NCI-H345 treated with DMSO at 0.1 percent for 48 hours (cell line): ENCODE results near the gene CTPS2.
"Not testable (repeated sequence)": the region's sequence is repeated elsewhere in the genome, so short reads cannot be mapped to it uniquely, and the experiment has no call there.

ENCODE experiments used
- DNase-seq: peaks from one replicate; lab custom pipeline; 2025; ENCODE audit not compliant: unreplicated experiment; lab: John Stamatoyannopoulos, UW

CTPS2 gene

GRCh38 chrX:16715638-16716037 is 3.2 kb upstream of the CTPS2 start:
- not testable (repeated sequence) for DNase-seq

GRCh38 chrX:16714504-16714903 is 2.0 kb upstream of the CTPS2 start:
- DNase-seq: no peak

GRCh38 chrX:16711893-16712547 is 449 bp downstream of the CTPS2 start:
- DNase-seq: no peak

GRCh38 chrX:16711219-16711811 is 1.2 kb downstream of the CTPS2 start:
- no peak for DNase-seq

GRCh38 chrX:16708016-16708415 is 4.5 kb downstream of the CTPS2 start:
- no peak for DNase-seq

- DNase-seq: no peak
These were observed 7.1 kb downstream of the CTPS2 start for GRCh38 chrX:16705370-16705769.

GRCh38 chrX:16702700-16703599 is 9.5 kb downstream of the CTPS2 start:
- no peak for DNase-seq

GRCh38 chrX:16700734-16701133 is 11.7 kb downstream of the CTPS2 start:
- DNase-seq: no peak

GRCh38 chrX:16699389-16699788 is 13.1 kb downstream of the CTPS2 start:
- DNase-seq: no peak

- no peak for DNase-seq
These were observed 15.5 kb downstream of the CTPS2 start for GRCh38 chrX:16696956-16697355.

GRCh38 chrX:16695079-16695676 is 17.3 kb downstream of the CTPS2 start:
- DNase-seq: no peak

- no peak for DNase-seq
These were observed 25.0 kb downstream of the CTPS2 start for GRCh38 chrX:16687514-16687913.

- DNase-seq: no peak
These were observed 29.3 kb downstream of the CTPS2 start for GRCh38 chrX:16683007-16683664.

- no peak for DNase-seq
These were observed 33.8 kb downstream of the CTPS2 start for GRCh38 chrX:16678689-16679088.

- DNase-seq: no peak
These were observed 41.5 kb downstream of the CTPS2 start for GRCh38 chrX:16671005-16671404.

GRCh38 chrX:16666541-16666940 is 45.9 kb downstream of the CTPS2 start:
- DNase-seq: no peak

- no peak for DNase-seq
These were observed 47.4 kb downstream of the CTPS2 start for GRCh38 chrX:16665089-16665488.

GRCh38 chrX:16664626-16665025 is 47.8 kb downstream of the CTPS2 start:
- no peak for DNase-seq

- no peak for DNase-seq
These were observed 48.4 kb downstream of the CTPS2 start for GRCh38 chrX:16664074-16664473.

GRCh38 chrX:16662402-16662801 is 50.1 kb downstream of the CTPS2 start:
- no peak for DNase-seq

GRCh38 chrX:16661495-16661894 is 51.0 kb downstream of the CTPS2 start:
- no peak for DNase-seq
